DMS79 treated with DMSO at 0.1 percent for 48 hours (cell line): Measurements from ENCODE around the gene SLC13A1.
"Not testable (repeated sequence)": the region's sequence is repeated elsewhere in the genome, so short reads cannot be mapped to it uniquely, and the experiment has no call there.

Experiments used
- DNase-seq: peaks from one replicate; lab custom pipeline; 2025; lab: John Stamatoyannopoulos, UW

The SLC13A1 gene

DNA sequence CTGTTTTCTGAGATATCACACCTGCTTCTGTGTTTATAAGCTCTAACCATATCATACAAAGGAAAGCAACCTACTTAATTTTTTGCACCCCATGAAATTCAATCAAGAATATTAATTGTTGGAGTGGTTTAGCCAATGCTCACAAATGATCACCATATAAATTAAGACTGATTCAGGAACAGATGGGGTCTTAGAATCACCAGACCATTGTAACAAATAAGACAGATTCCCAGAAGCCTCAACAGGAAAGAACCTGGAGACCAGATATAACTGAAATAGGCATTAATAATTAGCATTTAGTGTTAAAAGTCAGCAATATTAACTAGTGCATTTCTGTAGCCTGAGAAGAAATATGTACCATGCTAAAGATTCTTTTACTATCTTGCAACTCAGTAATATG lies 73.6 kb downstream of the SLC13A1 start:
- DNase-seq = no peak

DNA sequence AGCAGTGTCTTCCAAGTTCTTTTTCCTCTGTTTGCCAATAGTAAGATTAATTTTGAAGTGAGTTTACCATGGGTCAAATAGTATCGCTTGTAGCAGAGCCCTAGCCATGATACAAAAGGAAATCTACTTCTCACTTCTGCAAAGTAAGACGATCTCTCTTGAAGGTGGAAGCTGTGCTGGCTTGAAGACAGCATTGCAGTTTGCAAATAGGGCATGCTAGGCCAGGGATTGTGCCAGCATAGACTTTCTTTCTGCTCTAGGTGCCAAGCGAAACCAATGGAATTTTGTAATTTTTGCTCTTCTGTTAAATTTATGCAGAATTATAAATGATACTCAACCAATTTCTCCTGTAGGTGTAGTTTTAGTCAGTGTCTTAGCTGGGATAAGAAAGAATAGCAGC lies 74.5 kb downstream of the SLC13A1 start:
- DNase-seq = no peak

DNA sequence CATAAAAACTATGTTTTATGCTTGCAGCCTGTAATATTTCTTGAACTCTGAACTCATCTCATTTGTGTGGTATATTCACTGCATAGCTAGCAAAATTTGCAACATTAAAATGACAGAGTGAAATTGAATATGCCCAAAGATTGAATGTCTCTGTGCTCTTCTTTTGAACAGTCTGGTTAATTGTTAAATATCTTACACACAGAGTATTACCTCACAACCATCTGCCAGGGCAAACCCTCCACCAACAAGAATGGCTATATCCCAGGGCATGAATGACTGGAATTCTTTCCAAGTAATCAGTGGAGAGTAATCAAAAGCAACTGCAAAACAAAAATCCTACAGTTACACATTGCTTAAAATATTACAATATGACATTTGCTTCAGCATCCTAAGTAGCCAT lies 76.9 kb downstream of the SLC13A1 start:
- DNase-seq = no peak

DNA sequence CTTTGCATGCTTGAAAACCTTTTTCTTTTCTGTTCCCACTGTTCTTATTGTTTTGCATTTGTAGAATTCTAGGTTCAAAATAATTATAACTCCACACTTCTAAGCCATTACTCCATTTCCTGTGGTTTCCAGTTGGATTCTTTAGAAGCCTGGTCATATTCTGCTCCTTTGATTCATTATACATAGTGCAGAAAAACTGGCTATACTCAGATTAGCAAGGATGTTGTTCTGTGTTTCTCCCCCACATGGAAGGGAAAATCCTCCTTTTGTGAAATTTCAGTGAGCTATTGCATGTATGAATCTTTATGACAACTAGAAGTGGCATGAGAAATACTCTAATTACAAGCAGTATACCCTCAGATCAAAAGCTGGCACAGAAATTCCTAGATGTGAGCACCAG lies 79.5 kb downstream of the SLC13A1 start:
- no peak for DNase-seq

DNA sequence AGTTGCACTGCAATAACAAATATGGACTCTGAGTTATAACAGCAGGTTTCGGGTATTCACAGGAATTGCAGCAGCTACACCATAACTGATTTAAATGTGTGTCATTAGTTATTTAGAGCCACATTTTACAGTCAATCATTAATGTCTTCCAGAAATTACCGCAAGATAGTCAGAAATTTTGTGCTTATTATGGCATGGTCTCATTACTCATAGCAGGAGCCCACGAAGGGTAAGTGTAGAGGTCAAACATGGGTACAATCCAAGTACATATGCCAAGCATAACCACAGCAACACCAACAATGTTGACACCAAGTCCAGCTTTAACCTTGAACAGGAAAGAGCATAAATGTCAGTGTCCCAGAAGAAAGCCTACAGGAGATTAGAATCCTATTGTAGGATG lies 84.4 kb downstream of the SLC13A1 start:
- DNase-seq = no peak

DNA sequence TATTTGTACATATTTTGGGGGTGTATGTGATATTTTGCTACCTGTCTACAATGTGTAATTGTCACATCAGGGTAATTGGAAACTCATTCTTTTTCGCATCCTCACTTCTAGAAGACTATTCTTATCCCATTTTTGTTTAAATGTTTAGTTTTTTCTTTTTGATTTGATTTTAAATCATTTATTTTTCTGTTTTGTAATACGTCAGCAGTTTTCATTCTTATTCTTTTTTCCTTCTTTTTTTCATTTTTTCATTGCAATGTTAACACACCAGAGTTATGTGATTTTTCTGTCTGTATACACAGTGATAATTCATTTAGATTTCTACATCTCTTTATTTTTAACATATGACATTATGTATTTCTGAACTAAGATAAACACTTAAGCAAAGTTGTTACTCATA lies 85.5 kb downstream of the SLC13A1 start:
- DNase-seq = no peak

DNA sequence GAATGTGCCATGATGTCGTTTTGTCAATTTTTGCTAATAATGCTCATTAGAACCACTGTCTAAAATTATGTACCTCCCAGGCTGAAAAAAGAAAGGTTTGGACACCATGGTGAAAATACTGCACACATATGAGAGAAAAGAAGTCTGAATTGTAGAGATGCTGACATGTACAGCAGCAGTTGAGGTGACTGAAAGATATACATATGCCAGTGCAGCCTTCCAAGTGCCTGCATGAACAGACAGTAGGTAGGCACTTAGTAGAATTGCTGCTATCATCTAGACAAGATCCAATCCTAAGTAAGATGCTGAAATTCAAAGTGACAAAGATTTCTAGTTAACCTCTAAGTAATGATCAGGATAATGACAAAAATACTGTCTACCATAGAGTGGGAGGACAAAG lies 86.9 kb downstream of the SLC13A1 start:
- no peak for DNase-seq

DNA sequence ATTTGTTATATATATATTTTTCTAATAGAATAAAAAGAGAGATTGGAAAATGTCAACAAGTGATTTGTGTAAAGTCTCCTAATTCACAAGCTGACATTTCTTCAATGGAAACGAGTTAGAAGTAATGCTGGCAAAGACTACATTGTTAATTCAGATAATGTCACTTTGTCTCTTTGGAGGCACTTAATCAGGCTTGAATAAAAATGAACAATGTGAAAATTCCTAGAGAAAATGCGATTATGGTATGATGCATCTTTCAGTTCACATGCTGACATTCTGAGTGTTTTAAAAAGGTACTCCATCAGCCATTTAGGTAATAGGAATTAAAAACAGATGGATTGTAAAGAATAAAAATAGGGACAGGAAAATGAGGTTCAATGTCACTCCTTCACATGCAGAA lies 100.1 kb downstream of the SLC13A1 start:
- DNase-seq = no peak

DNA sequence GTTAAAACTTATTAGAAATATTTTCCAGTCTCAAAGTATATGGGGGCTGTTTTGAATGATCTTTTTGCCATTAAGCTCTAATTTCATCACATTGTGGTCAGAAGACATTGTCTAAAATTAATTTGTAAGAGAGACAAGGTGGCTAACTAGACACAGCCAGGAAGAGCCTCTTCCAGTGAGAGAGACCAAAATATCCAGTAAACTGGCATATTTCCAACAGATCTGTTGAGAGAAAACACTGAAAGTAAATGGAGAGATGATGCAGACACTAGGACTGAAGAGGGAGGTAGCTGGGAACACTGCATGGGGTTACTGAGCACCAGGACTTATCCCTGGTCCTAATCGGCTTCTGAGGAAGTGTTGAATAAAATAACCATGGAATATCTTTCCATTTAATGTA lies 102.8 kb downstream of the SLC13A1 start:
- DNase-seq = no peak

DNA sequence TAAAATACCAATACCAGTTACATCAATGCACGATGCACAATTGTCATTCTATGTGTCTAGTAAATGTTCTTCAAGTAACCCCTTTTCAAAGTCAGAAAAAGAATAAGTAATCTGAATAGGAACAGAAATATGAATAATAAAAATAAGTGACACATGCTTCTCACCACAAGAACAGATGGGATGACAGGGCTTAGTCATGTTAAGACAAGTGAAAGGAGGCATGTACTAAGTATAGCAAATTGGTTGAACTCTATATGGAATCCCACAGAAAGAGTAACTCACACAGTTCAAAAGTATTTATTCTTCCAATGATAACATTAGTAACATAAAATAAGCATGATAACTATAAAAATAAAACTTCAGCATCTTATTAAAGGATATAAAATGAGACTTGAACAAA lies 103.3 kb downstream of the SLC13A1 start:
- no peak for DNase-seq

DNA sequence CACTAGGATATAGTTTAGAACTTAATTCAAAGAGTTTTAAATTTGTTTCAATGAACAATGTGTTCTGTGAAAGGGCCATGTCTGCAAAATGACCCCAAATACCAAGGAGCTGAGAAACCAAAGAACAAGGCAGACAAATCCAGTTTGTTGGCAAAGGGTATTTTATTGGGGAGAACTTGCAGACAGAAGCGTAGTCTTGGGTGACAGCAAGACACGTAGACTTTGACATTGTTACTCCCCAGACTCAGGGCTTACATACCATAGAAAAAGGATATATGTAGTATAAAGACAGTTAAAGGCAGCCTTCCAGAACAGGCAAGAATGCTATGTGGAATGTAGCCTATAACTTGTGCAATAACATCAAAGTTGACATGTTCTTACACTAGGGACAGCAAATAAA lies 109.3 kb downstream of the SLC13A1 start:
- DNase-seq = no peak

DNA sequence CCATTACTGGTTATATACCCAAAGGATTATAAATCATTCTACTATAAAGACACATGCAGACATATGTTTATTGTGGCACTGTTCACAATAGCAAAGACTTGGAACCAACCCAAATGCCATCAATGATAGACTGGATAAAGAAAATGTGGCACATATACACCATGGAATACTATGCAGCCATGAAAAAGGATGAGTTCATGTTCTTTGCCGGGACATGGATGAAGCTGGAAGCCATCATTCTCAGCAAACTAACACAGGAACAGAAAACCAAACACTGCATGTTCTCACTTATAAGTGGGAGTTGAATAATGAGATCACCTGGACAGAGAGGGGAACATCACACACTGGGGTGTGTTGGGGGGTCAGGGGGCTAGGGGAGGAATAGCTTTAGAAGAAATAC lies 112.9 kb downstream of the SLC13A1 start:
- DNase-seq = not testable (repeated sequence)

DNA sequence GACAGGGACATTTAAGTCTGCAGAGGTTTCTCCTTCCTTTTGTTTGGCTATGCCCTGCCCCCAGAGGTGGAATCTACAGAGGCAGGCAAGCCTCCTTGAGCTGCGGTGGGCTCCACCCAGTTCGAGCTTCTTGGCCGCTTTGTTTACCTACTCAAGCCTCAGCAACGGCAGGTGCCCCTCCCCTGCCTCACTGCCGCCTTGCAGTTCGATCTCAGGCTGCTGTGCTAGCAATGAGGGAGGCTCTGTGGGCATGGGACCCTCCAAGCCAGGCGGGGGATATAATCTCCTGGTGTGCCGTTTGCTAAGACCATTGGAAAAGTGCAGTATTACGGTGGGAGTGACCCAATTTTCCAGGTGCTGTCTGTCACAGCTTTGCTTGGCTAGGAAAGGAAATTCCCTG lies 114.9 kb downstream of the SLC13A1 start:
- DNase-seq = not testable (repeated sequence)

DNA sequence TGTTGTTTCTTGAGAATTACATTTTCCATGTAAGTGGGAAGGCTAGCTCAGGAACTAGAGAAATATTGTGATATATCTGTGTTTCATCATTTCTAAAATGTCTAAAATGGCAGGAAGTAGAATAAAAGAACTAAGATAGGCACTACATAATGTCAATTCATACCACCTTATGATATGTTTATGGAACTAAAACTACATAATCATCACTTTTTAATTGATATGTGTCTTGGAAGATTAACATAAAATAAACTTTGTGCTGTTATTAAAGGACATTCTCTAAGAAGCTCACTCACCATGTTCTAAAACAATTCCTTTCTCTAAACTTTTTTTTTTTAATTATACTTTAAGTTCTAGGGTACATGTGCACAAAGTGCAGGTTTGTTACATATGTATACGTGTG lies 120.7 kb downstream of the SLC13A1 start:
- no peak for DNase-seq

DNA sequence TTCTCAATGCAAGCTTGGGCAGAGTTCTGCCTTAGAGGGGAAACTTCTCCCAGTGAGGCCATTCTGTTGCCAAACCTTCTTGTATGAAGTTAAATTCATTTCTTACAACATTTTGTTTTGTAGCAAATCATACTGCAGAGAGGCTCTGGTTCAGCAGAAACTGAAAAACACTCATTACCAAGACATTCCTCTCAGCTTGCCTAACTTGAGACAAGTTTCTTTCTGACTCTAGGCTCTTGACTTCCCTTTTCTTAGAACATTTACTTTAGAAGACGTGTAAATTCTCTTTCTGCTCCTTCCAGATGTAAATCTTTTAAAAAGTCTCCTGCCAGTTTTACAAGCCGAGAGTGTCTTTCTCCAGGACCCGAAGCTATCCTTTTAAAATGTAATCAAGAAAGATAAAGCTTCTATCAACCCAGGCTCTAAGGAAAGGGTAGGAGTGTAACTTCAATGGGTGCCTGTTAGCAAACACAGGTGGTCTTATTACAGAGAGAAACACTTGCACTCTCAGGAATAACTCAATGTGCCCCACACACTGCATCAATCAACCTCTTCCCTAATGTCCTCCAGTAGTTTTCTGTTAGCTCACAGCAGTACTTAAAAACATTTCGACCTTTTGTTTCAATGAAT lies 123.8 kb downstream of the SLC13A1 start:
- no peak for DNase-seq

DNA sequence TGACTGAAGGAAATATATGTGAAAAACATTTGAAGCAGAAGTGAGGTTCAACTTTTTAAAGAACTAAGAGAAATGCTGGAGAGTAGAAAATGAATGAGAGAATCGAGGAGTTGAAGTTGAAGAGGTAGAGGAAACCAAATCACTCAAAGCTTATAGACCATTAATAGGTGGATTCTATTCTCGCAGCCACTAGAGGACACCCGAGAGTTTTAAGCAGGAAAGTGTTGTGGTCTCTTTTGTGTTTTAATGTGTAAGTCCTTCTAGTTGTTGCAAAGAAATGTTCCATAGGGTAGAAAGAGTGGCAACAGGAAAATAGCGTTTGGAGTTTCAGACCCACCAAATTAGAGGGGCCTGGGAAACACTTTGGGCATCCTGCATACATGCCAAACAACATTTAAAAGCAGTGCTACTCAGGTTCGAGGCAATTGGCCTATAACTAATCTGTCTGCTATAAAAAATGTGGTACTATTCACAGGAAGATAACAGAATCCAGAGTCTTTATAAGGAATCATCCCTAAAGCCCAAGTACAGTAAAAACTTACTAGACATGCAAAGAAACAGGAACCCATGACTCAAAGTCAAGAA lies 129.0 kb downstream of the SLC13A1 start:
- no peak for DNase-seq

DNA sequence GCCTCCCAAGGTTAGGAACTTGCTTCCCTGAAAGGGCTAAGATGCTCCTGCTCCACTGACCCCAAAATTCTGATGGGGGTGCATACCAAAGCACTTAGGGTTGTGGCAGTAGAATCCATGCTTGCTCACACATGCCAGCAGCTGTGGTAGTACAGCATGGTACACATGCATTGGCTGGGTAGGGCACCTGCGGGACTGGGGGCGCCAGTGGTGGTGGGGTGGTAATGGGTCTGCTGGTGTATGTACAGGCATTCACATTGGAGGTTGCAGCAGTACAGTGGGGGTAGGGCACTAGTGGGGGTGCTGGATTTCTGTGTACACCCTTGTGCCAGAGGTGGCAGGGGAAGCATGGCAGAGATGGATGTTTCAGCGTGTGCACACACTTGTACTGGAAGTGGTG lies 132.0 kb downstream of the SLC13A1 start:
- DNase-seq = no peak
